K562 (cell line): ENCODE data around the gene ASGR1. TPM values are rescaled to one million over a fixed set of nuclear protein-coding genes. Genes with fewer than 3 reads are reported as not detected.

Experiments used
- ATAC-seq: fragments of 200-7000 bp; cut with Tn5 transposase; 3 replicates; pipeline ENCODE4 v1.9.1; 2020; ENCODE audit warnings: moderate library complexity
- BruUV-seq: library from RNA; stranded (reverse); fragments of 400-500 nt; replicated peaks from 2 replicates; lab custom pipeline; 2021; lab: Mats Ljungman, UMichigan
- CTCF ChIA-PET: fragments of 300-600 bp; formaldehyde crosslinking; extraction: SDS; loops from one replicate; lab custom pipeline; 2021; ENCODE audit warnings: low intra/inter-chr PET ratio; lab: Yijun Ruan, JAX
- POLR2A ChIA-PET: fragments of 300-600, 350-650 bp; sonication (Branson Sonifier 250); formaldehyde crosslinking; extraction: SDS; loops from one replicate; lab custom pipeline; 2021; ENCODE audit warnings: antibody characterized with exemption, inconsistent platforms; lab: Yijun Ruan, JAX
- DNase-seq, 4 experiments: peaks; one replicate each; pipeline versions ENCODE4 v3.0.0 to v3.0.0-alpha.2; 2011 to 2018; ENCODE audit warnings: low spot score in 3 of 4, mixed read lengths in 3 of 4; ENCODE audit errors: extremely low read depth in 1 of 4
- FAIRE-seq: peaks from 2 replicates; lab custom pipeline; 2011; peaks lifted over from hg19 to GRCh38; lab: Jason Lieb, UNC
- H2AFZ ChIP-seq: 2 replicates; pipeline ENCODE4 v1.6.0; 2011; ENCODE audit warnings: low read depth, low read length, control low read depth, inconsistent platforms
- H3K27ac ChIP-seq: fragments of 200-600 bp; 3 replicates; pipeline ENCODE4 v1.8.0; 2011; ENCODE audit warnings: low read depth, mild to moderate bottlenecking, control low read depth, inconsistent platforms, low read length, moderate library complexity, mixed read lengths; ENCODE audit errors: extremely low read depth
- H3K27me3 ChIP-seq, 2 experiments: fragments of 300-600 bp in 1 of 2; 2 replicates in 1 of 2; 3 replicates in 1 of 2; pipeline versions ENCODE4 v1.6.0 to v1.8.0; 2011; ENCODE audit warnings: inconsistent platforms in 2 of 2, low read length in 2 of 2, mild to moderate bottlenecking in 1 of 2, mixed read lengths in 1 of 2, moderate library complexity in 1 of 2; ENCODE audit not compliant: control insufficient read depth in 2 of 2, insufficient read depth in 2 of 2
- H3K36me3 ChIP-seq: fragments of 300-600 bp; 3 replicates; pipeline ENCODE4 v1.8.0; 2011; ENCODE audit warnings: mild to moderate bottlenecking, low read length, inconsistent platforms; ENCODE audit not compliant: control insufficient read depth, insufficient read depth
- H3K4me1 ChIP-seq, 2 experiments: fragments of 200-600 bp in 1 of 2; replicated peaks in 1 of 2; 2 replicates in 1 of 2; 3 replicates in 1 of 2; pipeline versions ENCODE4 v1.5.1 to v1.8.0; 2011; ENCODE audit warnings: inconsistent platforms in 2 of 2, low read length in 2 of 2, mild to moderate bottlenecking in 1 of 2, mixed read lengths in 1 of 2, moderate library complexity in 1 of 2; ENCODE audit not compliant: control insufficient read depth in 2 of 2, insufficient read depth in 2 of 2
- H3K4me2 ChIP-seq: 2 replicates; pipeline ENCODE4 v1.6.1; 2011; ENCODE audit warnings: low read length, control low read depth, inconsistent platforms, mixed read lengths; ENCODE audit not compliant: insufficient read depth
- H3K4me3 ChIP-seq: fragments of 200-600 bp; sonication (generic), shearing (Covaris generic); 2 replicates; pipeline ENCODE4 v1.5.1; 2016; ENCODE audit warnings: control low read depth, inconsistent platforms
- H3K79me2 ChIP-seq: fragments of 200-600 bp; 3 replicates; pipeline ENCODE4 v1.8.0; 2011; ENCODE audit warnings: low read length, inconsistent platforms; ENCODE audit not compliant: control insufficient read depth, insufficient read depth
- H3K9ac ChIP-seq, 2 experiments: 2 replicates each; pipeline versions ENCODE4 v1.6.0 to v1.6.1; 2011; ENCODE audit warnings: low read depth in 2 of 2, low read length in 2 of 2, control low read depth in 1 of 2, inconsistent platforms in 1 of 2, mild to moderate bottlenecking in 1 of 2, mixed read lengths in 1 of 2; ENCODE audit not compliant: insufficient read depth in 1 of 2
- H3K9me1 ChIP-seq: one replicate; pipeline ENCODE4 v1.6.0; 2011; ENCODE audit warnings: inconsistent platforms, mild to moderate bottlenecking, low read length, moderate library complexity; ENCODE audit not compliant: control insufficient read depth, insufficient read depth
- H3K9me3 ChIP-seq: replicated peaks from 2 replicates; pipeline ENCODE4 v1.5.1; 2011; ENCODE audit warnings: low read depth, low read length, inconsistent platforms; ENCODE audit not compliant: control insufficient read depth, insufficient read depth
- H4K20me1 ChIP-seq: replicated peaks from 2 replicates; pipeline ENCODE4 v1.6.1; 2011; ENCODE audit warnings: low read length, inconsistent platforms, mixed read lengths; ENCODE audit not compliant: control insufficient read depth, insufficient read depth
- BRF1 ChIP-seq: IDR thresholded peaks from 3 replicates; pipeline ENCODE4 v1.6.1; 2011; ENCODE audit warnings: borderline replicate concordance, mild to moderate bottlenecking; ENCODE audit not compliant: insufficient read length; ENCODE audit errors: extremely low read depth
- EGR1 ChIP-seq: fragments of 450-650 bp; conservative IDR thresholded peaks from 2 replicates; pipeline ENCODE4 v1.6.1; 2017; ENCODE audit warnings: mild to moderate bottlenecking
- GABPB1 ChIP-seq: sonication (generic); formaldehyde crosslinking; IDR thresholded peaks from 2 replicates; pipeline ENCODE4 v1.8.0; 2022; ENCODE audit warnings: mild to moderate bottlenecking, missing genetic modification reagents
- KDM1A ChIP-seq, 2 experiments: fragments of 450-650 bp; IDR thresholded peaks; 2 replicates each; pipeline ENCODE4 v1.6.1; 2016; ENCODE audit warnings: mild to moderate bottlenecking in 2 of 2
- POU5F1 ChIP-seq: fragments of 150-350 bp; IDR thresholded peaks from 2 replicates; pipeline ENCODE4 v1.6.1; 2014; ENCODE audit warnings: borderline replicate concordance, low read length, low read depth, mild to moderate bottlenecking; ENCODE audit not compliant: partially characterized antibody
- RB1 ChIP-seq: fragments of 450-650 bp; IDR thresholded peaks from 2 replicates; pipeline ENCODE4 v1.6.1; 2017; ENCODE audit warnings: low read depth, mild to moderate bottlenecking
- U2AF1 ChIP-seq: fragments of 200-400 bp; formaldehyde crosslinking; optimal IDR thresholded peaks from 2 replicates; pipeline ENCODE3; 2017; ENCODE audit warnings: mild to moderate bottlenecking, low read depth, low read length, moderate library complexity
- ZBTB8A ChIP-seq: fragments of 450-650 bp; IDR thresholded peaks from 2 replicates; pipeline ENCODE4 v1.6.1; 2018; ENCODE audit warnings: mild to moderate bottlenecking, moderate library complexity; ENCODE audit not compliant: partially characterized antibody
- ZNF24 ChIP-seq: fragments of 450-650 bp; IDR thresholded peaks from 2 replicates; pipeline ENCODE4 v1.6.1; 2016
- WGBS: fragments of 100-300 bp; shearing (Covaris generic); methylation state at CpG from one replicate; pipeline ENCODE4 v1.1.6; 2016; ENCODE audit warnings: low coverage, mixed read lengths; ENCODE audit not compliant: insufficient coverage; ENCODE audit errors: missing lambda C conversion rate; 5-methylcytosine and 5-hydroxymethylcytosine counted together
- in situ Hi-C: fragments of 300-500 bp; cut with MboI; formaldehyde crosslinking; loops from 4 replicates; pipeline ENCODE4 v1.15.0; 2018; ENCODE audit warnings: inconsistent platforms, mixed read lengths
- intact Hi-C: fragments of 100-400 bp; cut with micrococcal nuclease; formaldehyde crosslinking; loops from 2 replicates; pipeline ENCODE4 v1.14.2; 2022
- polyA plus RNA-seq, 8 experiments: library from polyadenylated mRNA; depleted of rRNA in 4 of 8; stranded (reverse) in 5 of 8; unstranded in 3 of 8; fragments of >200 nt; fragmentation: Nextera tagmentation in 2 of 8; fragmentation: Illumina TruSeq in 1 of 8; extraction: Ambion mirVana in 2 of 8; extraction: Trizol in 1 of 8; gene quantifications; 2 replicates each; pipeline versions ENCODE4 v1.2.1 to v1.2.3, GENCODE V29; 2011 to 2014; ENCODE audit warnings: inconsistent platforms in 1 of 8, missing spikeins in 1 of 8
- total RNA-seq, 7 experiments: library from RNA; depleted of rRNA in 6 of 7; stranded (reverse); fragments of >200 nt in 6 of 7; fragmentation: Illumina TruSeq in 2 of 7; extraction: Trizol in 2 of 7; gene quantifications; 2 replicates each; pipeline versions ENCODE4 v1.2.1 to v1.2.3, GENCODE V29; 2011 to 2021; ENCODE audit warnings: low replicate concordance in 1 of 7
- TF ChIP-seq, protein P1 (sequence below): fragments of 450-650 bp; formaldehyde crosslinking; IDR thresholded peaks from 2 replicates; pipeline ENCODE4 v1.4.0; 2020; ENCODE audit warnings: mild to moderate bottlenecking, moderate library complexity

Gene ASGR1
- total and polyA plus RNA-seq, 9 of the 15 experiments (the other 6 are each of a cell fraction or from before 2014, with no cell fraction given) = 0.11 to 1.0 (median 0.64) TPM; not detected in 2

DNA sequence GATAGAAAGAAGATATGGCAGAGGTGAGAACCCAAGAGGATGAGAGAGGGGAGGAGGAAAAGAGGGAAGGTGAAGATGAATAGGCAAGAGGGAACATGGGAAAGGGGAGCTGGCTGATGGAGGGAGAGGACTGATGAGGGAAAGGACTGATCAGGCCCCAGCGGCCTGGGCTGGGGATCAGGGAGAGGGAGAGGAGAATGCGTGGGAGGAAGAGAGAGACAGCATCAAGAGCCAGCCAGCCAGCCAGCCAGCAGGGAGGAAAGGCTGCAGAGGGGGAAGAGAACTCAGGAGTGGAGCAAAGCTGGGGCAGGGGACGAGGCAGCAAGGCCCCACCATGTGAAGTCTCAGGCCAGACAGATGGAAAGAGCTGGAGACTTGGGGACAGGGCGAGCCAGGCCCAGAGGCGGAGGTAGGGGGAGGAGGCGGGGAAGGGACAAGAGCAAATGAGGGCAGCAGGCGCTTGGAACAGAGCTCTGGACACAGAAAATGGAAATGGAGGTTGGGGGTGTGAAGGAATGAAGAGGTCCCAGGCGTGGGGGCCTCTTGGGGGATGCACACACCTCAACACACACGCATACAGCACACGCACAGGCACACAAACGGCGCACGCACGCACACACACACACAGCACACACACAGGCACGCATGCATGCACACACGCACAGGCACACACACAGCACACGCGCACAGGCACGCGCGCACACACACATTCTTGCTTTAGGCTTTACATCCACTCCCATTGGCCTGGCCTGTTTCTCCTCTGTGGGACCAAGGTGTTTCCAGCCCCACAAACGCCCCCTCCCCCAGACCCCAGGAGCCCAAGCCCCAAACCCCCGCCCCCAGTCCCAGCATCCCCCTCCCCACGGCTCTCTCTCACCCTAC is 28.2 kb upstream of the ASGR1 start:
- Histone ChIP-seq H3K27me3 (no peaks in the 10 kb centered on the region), H3K9me3 (no peaks in the 10 kb centered on the region), H3K4me2 (no peak overlapping the region), H3K4me3 (no peak overlapping the region), H3K79me2 (peaks cover 6% of the 10 kb centered on the region; the same call in 2 of the 3 replicates), H3K9ac (peak overlapping the region in 1 of 2 experiments; percentile 55; a peak in 2 of 4 replicates), H3K36me3 (peaks cover 15% of the 10 kb centered on the region; the same call in 2 of the 3 replicates), H3K4me1 (peaks cover 7 to 37% of the 10 kb centered on the region in 2 experiments; a peak in 4 of 5 replicates), H3K9me1 (no peaks in the 10 kb centered on the region), H2AFZ (no peak overlapping the region), H3K27ac (no peak overlapping the region), H4K20me1 (peaks cover 3% of the 10 kb centered on the region; the same call in 1 of the 2 replicates)
- intact Hi-C loops (no loop called here), in situ Hi-C loops (no loop called here)
- BruUV-seq = no TSS peak
- TF ChIP-seq GABPB1 (no peak), EGR1 (peak; percentile 88), KDM1A (IDR thresholded peaks at IDR 0.05) (peak in 1 of 2 experiments; percentile 79; a peak in 2 of 4 replicates)
- ATAC-seq = no peak
- ChIA-PET POLR2A (interaction anchor here (0.6 to 1.1 kb wide), 4 partner anchors 9 to 13 kb away, joined by 3 to 4 read pairs (median 3); partner anchors contain the start of genes ACADVL and DLG4), CTCF (no interaction called here)
- peak in 3 of 4 experiments; percentile 25 to 36 (median 31) for DNase-seq
- WGBS = 72% methylated on average over 4 of the region's 24 CpGs
- FAIRE-seq = no peak

DNA sequence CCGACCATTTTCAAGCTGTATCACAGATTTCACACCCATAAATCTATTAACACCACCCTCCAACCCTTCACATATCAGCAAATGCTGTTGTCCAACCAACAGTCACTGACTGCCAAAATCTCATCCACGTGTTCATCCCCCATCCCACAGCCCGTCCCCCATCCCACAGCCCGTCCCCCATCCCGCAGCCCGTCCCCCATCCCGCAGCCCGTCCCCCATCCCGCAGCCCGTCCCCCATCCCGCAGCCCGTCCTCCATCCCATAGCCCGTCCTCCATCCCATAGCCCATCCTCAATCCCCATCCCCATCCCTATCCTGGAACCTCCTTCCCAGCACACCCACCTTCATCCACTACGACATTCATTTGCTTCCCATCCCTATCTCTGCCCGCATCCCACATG is 26.4 kb upstream of the ASGR1 start:
- POLR2A ChIA-PET = no interaction called here
- no peak for FAIRE-seq

More for the DNA sequence above, 26.4 kb upstream of the ASGR1 start:
- intact Hi-C loops (no loop called here), in situ Hi-C loops (no loop called here)
- BruUV-seq = no TSS peak
- DNase-seq (no peak), ATAC-seq (no peak)
- Histone ChIP-seq H3K4me3 (no peak overlapping the region), H3K9ac (peak overlapping the region in 1 of 2 experiments; percentile 66; a peak in 1 of 4 replicates), H4K20me1 (peaks cover 3% of the 10 kb centered on the region; the same call in 1 of the 2 replicates), H2AFZ (peak overlapping the region; percentile 87; the same call in 1 of the 2 replicates), H3K9me1 (no peaks in the 10 kb centered on the region), H3K4me2 (peak overlapping the region; percentile 76; the same call in 1 of the 2 replicates), H3K27me3 (no peaks in the 10 kb centered on the region), H3K9me3 (no peaks in the 10 kb centered on the region), H3K27ac (no peak overlapping the region; the same call in 2 of the 3 replicates), H3K79me2 (no peaks in the 10 kb centered on the region), H3K4me1 (peaks cover 7 to 32% of the 10 kb centered on the region in 2 experiments; a peak in 4 of 5 replicates), H3K36me3 (peaks cover 21% of the 10 kb centered on the region; the same call in 2 of the 3 replicates)
- CTCF ChIA-PET = no interaction called here
- 52% methylated on average over 3 of the region's 15 CpGs for WGBS
- TF ChIP-seq ZNF24 (no peak), RB1 (no peak), U2AF1 (no peak), POU5F1 (no peak), BRF1 (no peak), ZBTB8A (no peak)
- TF ChIP-seq, protein P1, sequence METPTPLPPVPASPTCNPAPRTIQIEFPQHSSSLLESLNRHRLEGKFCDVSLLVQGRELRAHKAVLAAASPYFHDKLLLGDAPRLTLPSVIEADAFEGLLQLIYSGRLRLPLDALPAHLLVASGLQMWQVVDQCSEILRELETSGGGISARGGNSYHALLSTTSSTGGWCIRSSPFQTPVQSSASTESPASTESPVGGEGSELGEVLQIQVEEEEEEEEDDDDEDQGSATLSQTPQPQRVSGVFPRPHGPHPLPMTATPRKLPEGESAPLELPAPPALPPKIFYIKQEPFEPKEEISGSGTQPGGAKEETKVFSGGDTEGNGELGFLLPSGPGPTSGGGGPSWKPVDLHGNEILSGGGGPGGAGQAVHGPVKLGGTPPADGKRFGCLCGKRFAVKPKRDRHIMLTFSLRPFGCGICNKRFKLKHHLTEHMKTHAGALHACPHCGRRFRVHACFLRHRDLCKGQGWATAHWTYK (CRISPR knock-in tag) = no peak
